HG02763 (cell line): ENCODE data around the gene CHN1.

Experiments used
- ATAC-seq: cut with Tn5 transposase; IDR thresholded peaks from one replicate; pipeline ENCODE4 v1.9.1; 2021; ENCODE audit warnings: mild to moderate bottlenecking, moderate library complexity; ENCODE audit not compliant: unreplicated experiment

Gene CHN1

GRCh38 chr2:174771631-174772471, 233.3 kb downstream of the CHN1 start:
- no peak for ATAC-seq

GRCh38 chr2:174771136-174771535, 234.0 kb downstream of the CHN1 start:
- no peak for ATAC-seq

GRCh38 chr2:174768557-174768956, 236.6 kb downstream of the CHN1 start:
- no peak for ATAC-seq

GRCh38 chr2:174766271-174766670, 238.9 kb downstream of the CHN1 start:
- ATAC-seq: no peak

- no peak for ATAC-seq
These were observed 239.6 kb downstream of the CHN1 start for GRCh38 chr2:174765576-174765975.

GRCh38 chr2:174764280-174765255, 240.6 kb downstream of the CHN1 start, which contains the start of gene CHRNA1:
Gene CHRNA1 (minus strand): TSS chr2:174764472. CDS start chr2:174764394, 78 bp downstream.
- no peak for ATAC-seq

GRCh38 chr2:174763780-174764179, 241.4 kb downstream of the CHN1 start:
- no peak for ATAC-seq

- ATAC-seq: no peak
These were observed 242.7 kb downstream of the CHN1 start for GRCh38 chr2:174762464-174762863.

- ATAC-seq: no peak
These were observed 243.3 kb downstream of the CHN1 start for GRCh38 chr2:174761837-174762236.

GRCh38 chr2:174760845-174761473, 244.2 kb downstream of the CHN1 start:
- ATAC-seq: no peak

GRCh38 chr2:174759381-174760065, 245.7 kb downstream of the CHN1 start:
- ATAC-seq: no peak

- no peak for ATAC-seq
These were observed 248.4 kb downstream of the CHN1 start for GRCh38 chr2:174756743-174757142.

GRCh38 chr2:174753038-174753633, 252.0 kb downstream of the CHN1 start:
- no peak for ATAC-seq

GRCh38 chr2:174752403-174753037, 252.7 kb downstream of the CHN1 start:
- ATAC-seq: peak; percentile 86

GRCh38 chr2:174750923-174751441, 254.2 kb downstream of the CHN1 start:
- ATAC-seq: peak; percentile 34

GRCh38 chr2:174749793-174750192, 255.4 kb downstream of the CHN1 start:
- ATAC-seq: no peak

- peak; percentile 36 for ATAC-seq
These were observed 256.2 kb downstream of the CHN1 start for GRCh38 chr2:174748948-174749347.
